ENCODE results near the gene OTOP1. TPM values are rescaled to one million over a fixed set of nuclear protein-coding genes. Genes with fewer than 3 reads are reported as not detected.
"Not testable (repeated sequence)": the region's sequence is repeated elsewhere in the genome, so short reads cannot be mapped to it uniquely, and the experiment has no call there.

Gene OTOP1
- not detected in 2 replicates for total RNA-seq (2014; rRNA removed; shearing (Covaris generic); ENCODE audit: low replicate concordance)

GRCh38 chr4:4226606-4227438, at the start of gene OTOP1:
OTOP1 (minus strand) TSS chr4:4226929; CDS start chr4:4226864, 65 bp downstream.
- in situ Hi-C loops (cut with HindIII; ENCODE audit: low pct_unique_long_range_greater_than_20kb, low sequenced_read_pairs): no loop called here
- no peak for DNase-seq (ENCODE audit: low read depth)

- in situ Hi-C loops (cut with HindIII; ENCODE audit: low pct_unique_long_range_greater_than_20kb, low sequenced_read_pairs): no loop called here
- no peak for DNase-seq (ENCODE audit: low read depth)
Measured at GRCh38 chr4:4274226-4274625, 47.5 kb upstream of the OTOP1 start.

GRCh38 chr4:4271912-4272311, 45.2 kb upstream of the OTOP1 start:
- in situ Hi-C loops (cut with HindIII; ENCODE audit: low pct_unique_long_range_greater_than_20kb, low sequenced_read_pairs): no loop called here
- DNase-seq (ENCODE audit: low read depth): no peak

GRCh38 chr4:4270529-4270928, 43.8 kb upstream of the OTOP1 start:
- no peak for DNase-seq (ENCODE audit: low read depth)

GRCh38 chr4:4269856-4270255, 43.1 kb upstream of the OTOP1 start:
- no peak for DNase-seq (ENCODE audit: low read depth)
- in situ Hi-C loops (cut with HindIII; ENCODE audit: low pct_unique_long_range_greater_than_20kb, low sequenced_read_pairs): no loop called here

More at GRCh38 chr4:4270529-4270928, 43.8 kb upstream of the OTOP1 start:
- in situ Hi-C loops (cut with HindIII; ENCODE audit: low pct_unique_long_range_greater_than_20kb, low sequenced_read_pairs): no loop called here

GRCh38 chr4:4269331-4269731, 42.6 kb upstream of the OTOP1 start:
- DNase-seq (ENCODE audit: low read depth): no peak
- in situ Hi-C loops (cut with HindIII; ENCODE audit: low pct_unique_long_range_greater_than_20kb, low sequenced_read_pairs): no loop called here

GRCh38 chr4:4268776-4269175, 42.0 kb upstream of the OTOP1 start:
- in situ Hi-C loops (cut with HindIII; ENCODE audit: low pct_unique_long_range_greater_than_20kb, low sequenced_read_pairs): no loop called here

GRCh38 chr4:4267981-4268380, 41.3 kb upstream of the OTOP1 start:
- no peak for DNase-seq (ENCODE audit: low read depth)
- in situ Hi-C loops (cut with HindIII; ENCODE audit: low pct_unique_long_range_greater_than_20kb, low sequenced_read_pairs): no loop called here

More at GRCh38 chr4:4268776-4269175, 42.0 kb upstream of the OTOP1 start:
- no peak for DNase-seq (ENCODE audit: low read depth)

GRCh38 chr4:4260185-4260751, 33.5 kb upstream of the OTOP1 start:
- in situ Hi-C loops (cut with HindIII; ENCODE audit: low pct_unique_long_range_greater_than_20kb, low sequenced_read_pairs): no loop called here
- DNase-seq (ENCODE audit: low read depth): peak; percentile 18

- in situ Hi-C loops (cut with HindIII; ENCODE audit: low pct_unique_long_range_greater_than_20kb, low sequenced_read_pairs): no loop called here
Measured at GRCh38 chr4:4259484-4260100, 32.9 kb upstream of the OTOP1 start.

GRCh38 chr4:4257705-4258104, 31.0 kb upstream of the OTOP1 start:
- DNase-seq (ENCODE audit: low read depth); in situ Hi-C loops (cut with HindIII; ENCODE audit: low pct_unique_long_range_greater_than_20kb, low sequenced_read_pairs): not testable (repeated sequence)

More at GRCh38 chr4:4259484-4260100, 32.9 kb upstream of the OTOP1 start:
- no peak for DNase-seq (ENCODE audit: low read depth)

- in situ Hi-C loops (cut with HindIII; ENCODE audit: low pct_unique_long_range_greater_than_20kb, low sequenced_read_pairs): no loop called here
- no peak for DNase-seq (ENCODE audit: low read depth)
Measured at GRCh38 chr4:4256799-4257198, 30.1 kb upstream of the OTOP1 start.

GRCh38 chr4:4254666-4255065, 27.9 kb upstream of the OTOP1 start:
- DNase-seq (ENCODE audit: low read depth): no peak
- in situ Hi-C loops (cut with HindIII; ENCODE audit: low pct_unique_long_range_greater_than_20kb, low sequenced_read_pairs): no loop called here

- in situ Hi-C loops (cut with HindIII; ENCODE audit: low pct_unique_long_range_greater_than_20kb, low sequenced_read_pairs): no loop called here
- no peak for DNase-seq (ENCODE audit: low read depth)
Measured at GRCh38 chr4:4254199-4254598, 27.5 kb upstream of the OTOP1 start.

GRCh38 chr4:4249866-4250265, 23.1 kb upstream of the OTOP1 start:
- no peak for DNase-seq (ENCODE audit: low read depth)
- in situ Hi-C loops (cut with HindIII; ENCODE audit: low pct_unique_long_range_greater_than_20kb, low sequenced_read_pairs): no loop called here

- DNase-seq (ENCODE audit: low read depth); in situ Hi-C loops (cut with HindIII; ENCODE audit: low pct_unique_long_range_greater_than_20kb, low sequenced_read_pairs): not testable (repeated sequence)
Measured at GRCh38 chr4:4249342-4249741, 22.6 kb upstream of the OTOP1 start.

GRCh38 chr4:4248885-4249203, 22.1 kb upstream of the OTOP1 start:
- in situ Hi-C loops (cut with HindIII; ENCODE audit: low pct_unique_long_range_greater_than_20kb, low sequenced_read_pairs): no loop called here
- DNase-seq (ENCODE audit: low read depth): no peak

- DNase-seq (ENCODE audit: low read depth): peak; percentile 88
- in situ Hi-C loops (cut with HindIII; ENCODE audit: low pct_unique_long_range_greater_than_20kb, low sequenced_read_pairs): no loop called here
Measured at GRCh38 chr4:4248029-4248884, 21.5 kb upstream of the OTOP1 start, which contains the start of gene TMEM128. TMEM128 (minus strand) TSS chr4:4248223; CDS start chr4:4248202, 21 bp downstream.
